ENCODE results near the gene GJD4. TPM values are rescaled to one million over a fixed set of nuclear protein-coding genes. Genes with fewer than 3 reads are reported as not detected.

GJD4 gene
- total and polyA plus RNA-seq, 12 donors: 0.03 TPM; not detected in 11

DNA sequence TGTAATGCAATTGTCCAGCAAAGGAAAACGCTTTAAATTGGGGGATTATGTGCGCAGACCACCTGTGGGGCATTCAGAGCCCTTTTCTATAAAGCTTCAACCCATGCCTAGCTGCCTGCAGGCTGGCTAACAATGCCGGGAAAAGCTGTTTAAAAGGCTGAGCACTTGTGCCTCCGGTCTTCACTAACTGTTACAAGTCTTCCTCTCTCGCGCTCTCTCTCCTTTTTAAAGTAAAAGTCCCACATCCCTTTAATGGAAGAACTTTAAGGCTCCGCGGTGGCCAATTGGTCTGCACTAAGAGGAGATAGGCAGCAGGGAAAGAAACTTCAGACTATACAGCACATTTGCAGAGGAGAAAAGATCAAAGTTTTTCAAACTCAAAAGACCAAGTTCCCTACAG, 32.3 kb downstream of the GJD4 start:
- H3K27me3 ChIP-seq: peaks cover 0 to 63% (median 0%) of the 10 kb centered on the region in 7 donors
- 30 to 32% methylated on average over 8 of the region's 8 CpGs for WGBS, 2 donors
- H3K4me3 ChIP-seq: peak overlapping the region in 4 of 10 donors; percentile 2 to 16 (median 8)
- intact Hi-C loops (cut with DNase I): loop anchor here (2.0 to 10.0 kb wide), 13 partner anchors 277 to 1247 kb away; no protein-coding TSS in a partner anchor
- H3K36me3 ChIP-seq: peaks cover 0 to 7% (median 0%) of the 10 kb centered on the region in 9 donors
- DNase-seq: no peak
- peaks cover 4 to 48% (median 24%) of the 10 kb centered on the region in 9 donors for H3K4me1 ChIP-seq
- H3K27ac ChIP-seq: no peak overlapping the region
- no peak for ATAC-seq
- H3K9me3 ChIP-seq: no peaks in the 10 kb centered on the region
- TF ChIP-seq, protein P1, sequence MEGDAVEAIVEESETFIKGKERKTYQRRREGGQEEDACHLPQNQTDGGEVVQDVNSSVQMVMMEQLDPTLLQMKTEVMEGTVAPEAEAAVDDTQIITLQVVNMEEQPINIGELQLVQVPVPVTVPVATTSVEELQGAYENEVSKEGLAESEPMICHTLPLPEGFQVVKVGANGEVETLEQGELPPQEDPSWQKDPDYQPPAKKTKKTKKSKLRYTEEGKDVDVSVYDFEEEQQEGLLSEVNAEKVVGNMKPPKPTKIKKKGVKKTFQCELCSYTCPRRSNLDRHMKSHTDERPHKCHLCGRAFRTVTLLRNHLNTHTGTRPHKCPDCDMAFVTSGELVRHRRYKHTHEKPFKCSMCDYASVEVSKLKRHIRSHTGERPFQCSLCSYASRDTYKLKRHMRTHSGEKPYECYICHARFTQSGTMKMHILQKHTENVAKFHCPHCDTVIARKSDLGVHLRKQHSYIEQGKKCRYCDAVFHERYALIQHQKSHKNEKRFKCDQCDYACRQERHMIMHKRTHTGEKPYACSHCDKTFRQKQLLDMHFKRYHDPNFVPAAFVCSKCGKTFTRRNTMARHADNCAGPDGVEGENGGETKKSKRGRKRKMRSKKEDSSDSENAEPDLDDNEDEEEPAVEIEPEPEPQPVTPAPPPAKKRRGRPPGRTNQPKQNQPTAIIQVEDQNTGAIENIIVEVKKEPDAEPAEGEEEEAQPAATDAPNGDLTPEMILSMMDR (IDR thresholded peaks at IDR 0.05): no peak

DNA sequence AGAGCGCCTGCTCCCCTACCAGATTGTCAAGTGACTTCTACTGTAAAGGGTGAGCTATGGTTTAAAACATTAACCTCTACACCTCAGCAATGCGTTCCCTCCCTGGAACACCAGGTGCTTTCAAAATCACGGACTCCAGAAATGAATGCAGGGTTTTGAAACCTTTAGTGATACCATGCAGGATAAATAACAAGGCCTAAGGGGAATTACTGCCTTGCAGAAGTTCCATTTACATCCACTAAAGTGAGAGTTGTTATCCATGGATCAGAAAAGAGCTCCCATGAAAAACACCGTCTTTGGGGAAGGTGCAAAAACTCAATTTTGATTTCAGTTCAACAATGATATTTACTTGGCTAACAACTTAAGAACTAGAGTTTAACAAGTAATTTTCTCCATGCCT, 33.0 kb downstream of the GJD4 start:
- TF ChIP-seq, protein P1 (IDR thresholded peaks at IDR 0.05): no peak
- Histone ChIP-seq H3K36me3 (peaks cover 0 to 7% (median 0%) of the 10 kb centered on the region in 9 donors), H3K4me3 (peak overlapping the region in 1 of 10 donors; percentile 2), H3K9me3 (no peaks in the 10 kb centered on the region), H3K27me3 (peaks cover 0 to 69% (median 0%) of the 10 kb centered on the region in 7 donors), H3K27ac (no peak overlapping the region), H3K4me1 (peaks cover 6 to 54% (median 30%) of the 10 kb centered on the region in 9 donors)
- intact Hi-C loops (cut with DNase I): loop anchor here (5.0 to 10.0 kb wide), 12 partner anchors 277 to 1247 kb away; no protein-coding TSS in a partner anchor
- 72 to 79% methylated on average over 4 of the region's 4 CpGs for WGBS, 2 donors
- no peak for ATAC-seq
- DNase-seq: no peak

DNA sequence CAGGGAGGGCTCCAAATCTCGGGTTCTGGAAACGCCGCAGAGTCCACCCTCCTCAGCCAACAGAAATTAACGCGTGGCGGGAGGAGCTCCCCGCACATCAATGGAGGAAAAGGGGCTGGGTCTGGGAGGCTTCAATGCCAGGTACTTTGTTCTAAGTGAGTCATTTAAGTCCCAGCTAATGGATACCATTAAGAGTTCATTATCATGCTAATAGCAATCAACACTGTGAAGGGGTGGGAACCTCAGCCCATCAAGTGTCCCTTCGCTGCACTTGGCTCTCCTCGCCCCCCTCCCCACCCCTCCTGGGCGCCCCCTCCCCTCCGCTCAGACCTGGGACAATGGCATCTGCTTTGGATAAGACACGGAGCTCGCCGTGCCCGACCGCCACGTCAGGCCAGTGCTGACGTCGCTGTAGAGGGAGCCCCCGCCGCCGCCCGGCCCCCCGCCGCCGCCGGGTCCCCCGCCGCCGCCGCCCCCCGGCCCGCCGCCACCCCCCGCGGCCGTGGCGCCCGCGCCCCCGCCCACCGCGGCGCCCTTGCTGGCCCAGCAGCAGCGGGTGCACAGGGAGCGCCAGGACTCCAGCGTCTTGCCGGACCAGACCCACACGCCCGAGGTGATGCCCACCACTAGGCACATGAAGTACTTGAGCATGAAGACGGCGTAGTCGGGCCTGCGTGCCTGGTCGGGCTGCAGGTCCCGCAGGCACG, 34.0 kb downstream of the GJD4 start:
- Histone ChIP-seq H3K9me3 (no peaks in the 10 kb centered on the region), H3K27ac (no peak overlapping the region), H3K4me3 (peak overlapping the region in 9 of 10 donors; percentile 29 to 91 (median 58)), H3K4me1 (peaks cover 8 to 63% (median 34%) of the 10 kb centered on the region in 9 donors), H3K27me3 (peaks cover 0 to 78% (median 0%) of the 10 kb centered on the region in 7 donors), H3K36me3 (peaks cover 0 to 7% (median 0%) of the 10 kb centered on the region in 9 donors)
- no peak for ATAC-seq
- intact Hi-C loops (cut with DNase I): loop anchor here (5.0 to 10.0 kb wide), 12 partner anchors 276 to 1246 kb away; no protein-coding TSS in a partner anchor
- DNase-seq: peak in 1 of 2 donors; percentile 20
- TF ChIP-seq, protein P1 (IDR thresholded peaks at IDR 0.05): no peak
- 28 to 41% methylated on average over 33 to 57 of the region's 57 CpGs for WGBS, 2 donors

DNA sequence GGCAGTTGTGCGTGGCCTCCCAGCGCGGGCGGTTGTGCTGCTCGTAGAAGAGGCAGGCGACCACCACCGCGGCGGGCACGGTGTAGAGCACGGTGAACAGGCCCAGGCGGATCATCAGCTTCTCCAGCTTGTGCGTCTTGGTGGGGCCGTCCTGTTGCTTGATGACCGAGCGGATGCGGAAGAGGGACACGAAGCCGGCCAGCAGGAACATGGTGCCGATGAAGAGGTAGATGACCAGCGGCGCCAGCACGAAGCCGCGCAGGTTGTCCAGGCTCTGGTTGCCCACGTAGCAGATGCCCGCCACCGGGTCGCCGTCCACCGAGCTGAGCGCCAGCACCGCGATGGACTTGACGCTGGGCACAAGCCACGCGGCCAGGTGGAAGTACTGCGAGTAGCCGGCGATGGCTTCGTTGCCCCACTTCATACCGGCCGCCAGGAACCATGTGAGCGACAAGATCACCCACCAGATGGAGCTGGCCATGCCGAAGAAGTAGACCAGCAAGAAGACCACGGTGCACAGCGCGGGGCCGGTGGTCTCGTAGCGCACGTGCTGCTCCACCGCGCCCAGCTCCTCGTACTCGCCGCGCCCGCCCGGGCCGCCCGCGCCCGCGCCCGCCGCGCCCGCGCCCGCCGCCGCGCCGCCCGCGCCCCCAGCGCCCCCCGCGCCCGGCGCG, 34.7 kb downstream of the GJD4 start:
- H3K27ac ChIP-seq: peak overlapping the region in 1 of 10 donors; percentile 60
- TF ChIP-seq, protein P1 (IDR thresholded peaks at IDR 0.05): peak in 1 of 9 donors; percentile 22
- no peaks in the 10 kb centered on the region for H3K9me3 ChIP-seq
- intact Hi-C loops (cut with DNase I): loop anchor here (2.0 to 10.0 kb wide), 22 partner anchors 125 to 1245 kb away; no protein-coding TSS in a partner anchor
- peaks cover 0 to 85% (median 0%) of the 10 kb centered on the region in 7 donors for H3K27me3 ChIP-seq
- H3K36me3 ChIP-seq: peaks cover 0 to 7% (median 0%) of the 10 kb centered on the region in 9 donors
- 11 to 14% methylated on average over 54 to 82 of the region's 83 CpGs for WGBS, 2 donors
- DNase-seq (peak; percentile 19 to 21), ATAC-seq (no peak)
- peaks cover 8 to 70% (median 36%) of the 10 kb centered on the region in 9 donors for H3K4me1 ChIP-seq
- H3K4me3 ChIP-seq: peak overlapping the region in 9 of 10 donors; percentile 35 to 91 (median 58)
